ENCODE data around the gene MZB1.
"Not testable (repeated sequence)": the region's sequence is repeated elsewhere in the genome, so short reads cannot be mapped to it uniquely, and the experiment has no call there.

MZB1 gene

GRCh38 chr5:139410121-139410992 is 20.6 kb upstream of the MZB1 start:
- DNase-seq = no peak

GRCh38 chr5:139409116-139409515 is 19.4 kb upstream of the MZB1 start:
- DNase-seq = not testable (repeated sequence)

- no peak for DNase-seq
These were observed 18.5 kb upstream of the MZB1 start for GRCh38 chr5:139408191-139408590.

- no peak for DNase-seq
These were observed 17.8 kb upstream of the MZB1 start for GRCh38 chr5:139407517-139407916.

- DNase-seq = no peak
These were observed 17.2 kb upstream of the MZB1 start for GRCh38 chr5:139406963-139407362.

GRCh38 chr5:139404484-139404840 is 14.7 kb upstream of the MZB1 start:
- DNase-seq = peak; percentile 23

GRCh38 chr5:139403787-139404483 is 14.2 kb upstream of the MZB1 start, which contains the start of gene SPATA24:
SPATA24 (minus strand) TSS chr5:139404089; CDS start chr5:139404060, 29 bp downstream.
- DNase-seq = peak; percentile 99

- no peak for DNase-seq
These were observed 13.7 kb upstream of the MZB1 start for GRCh38 chr5:139403418-139403786.

GRCh38 chr5:139402561-139403158 is 12.9 kb upstream of the MZB1 start:
- DNase-seq = peak; percentile 37

- DNase-seq = no peak
These were observed 11.8 kb upstream of the MZB1 start for GRCh38 chr5:139401546-139401945.

GRCh38 chr5:139399501-139400121 is 9.9 kb upstream of the MZB1 start:
- DNase-seq = no peak

- no peak for DNase-seq
These were observed 8.2 kb upstream of the MZB1 start for GRCh38 chr5:139397921-139398320.

- no peak for DNase-seq
These were observed 7.0 kb upstream of the MZB1 start for GRCh38 chr5:139396691-139397090.

- DNase-seq = no peak
These were observed 6.3 kb upstream of the MZB1 start for GRCh38 chr5:139395844-139396640.

- no peak for DNase-seq
These were observed 5.2 kb upstream of the MZB1 start, which contains the start of gene PROB1 for GRCh38 chr5:139394654-139395566. PROB1 (minus strand) TSS chr5:139395104; CDS start chr5:139395081, 23 bp downstream.

GRCh38 chr5:139394123-139394653 is 4.5 kb upstream of the MZB1 start:
- peak; percentile 65 for DNase-seq

GRCh38 chr5:139393497-139394122 is 3.9 kb upstream of the MZB1 start:
- peak; percentile 19 for DNase-seq

- DNase-seq = peak; percentile 77
These were observed 3.2 kb upstream of the MZB1 start for GRCh38 chr5:139392678-139393496.

GRCh38 chr5:139392324-139392677 is 2.6 kb upstream of the MZB1 start:
- no peak for DNase-seq

Measured in CD4-positive, alpha-beta T cell treated with Interleukin-6 for 4 hours (primary cell).